ENCODE measurements around the gene CDKN1C. TPM values are rescaled to one million over a fixed set of nuclear protein-coding genes. Genes with fewer than 3 reads are reported as not detected.

The CDKN1C gene
- total RNA-seq, 5 donors from 2014 or later (not counting 1 experiment from before 2014, with no cell fraction given), result 2.1 to 7.0 (median 5.3) TPM

- H3K36me3 Mint-ChIP-seq, result no peaks in the 10 kb centered on the region
- CTCF ChIA-PET, result interaction anchor here (0.9 to 2.4 kb wide), 3 partner anchors 36 to 396 kb away, joined by 4 to 10 read pairs (median 8); no protein-coding TSS in a partner anchor
- WGBS (ENCODE audit: insufficient coverage), result 3% methylated on average over 86 of the region's 113 CpGs
Measured at GRCh38 chr11:2928605-2929530, 43.3 kb upstream of the CDKN1C start, which contains the start of gene PHLDA2. TSS of gene PHLDA2 (minus strand) at chr11:2929420. CDS start at chr11:2929364, 56 bp downstream.

GRCh38 chr11:2927851-2928604, 42.5 kb upstream of the CDKN1C start:
- no peak overlapping the region for H3K27ac ChIP-seq (ENCODE audit: low read length)
- no peaks in the 10 kb centered on the region for H3K9me3 Mint-ChIP-seq
- H3K27me3 ChIP-seq (replicated peaks in 1 of 2; ENCODE audit: control insufficient read depth in 2 of 2, extremely low read depth in 1 of 2, insufficient read depth in 2 of 2, low read length in 1 of 2), result peaks cover 0 to 55% of the 10 kb centered on the region in 2 experiments
- H3K4me1 ChIP-seq (ENCODE audit: control insufficient read depth in 1 of 2, extremely low read depth in 1 of 2, insufficient read depth in 2 of 2, low read length in 2 of 2), result peaks cover 8 to 38% of the 10 kb centered on the region in 2 experiments
- POLR2A ChIA-PET, result no interaction called here
- DNase-seq (no peak), ATAC-seq (replicated peaks in 1 of 4) (no peak)
- no peaks in the 10 kb centered on the region for H3K36me3 ChIP-seq (ENCODE audit: control insufficient read depth in 2 of 2, extremely low read depth in 1 of 2, insufficient read depth in 1 of 2, low read length in 1 of 2)
- no peaks in the 10 kb centered on the region for H3K9me3 ChIP-seq
- no peaks in the 10 kb centered on the region for H3K36me3 Mint-ChIP-seq
- H3K4me3 Mint-ChIP-seq, result peak overlapping the region; percentile 69 to 78 (median 71)
- H3K4me3 ChIP-seq (ENCODE audit: control insufficient read depth in 1 of 2, extremely low read depth in 1 of 2, low read length in 1 of 2), result peak overlapping the region; percentile 10 to 23
- H3K27ac Mint-ChIP-seq, result peak overlapping the region in 1 of 2 donors; percentile 23
- WGBS (ENCODE audit: insufficient coverage), result 11% methylated on average over 6 of the region's 25 CpGs
- peaks cover 7 to 20% of the 10 kb centered on the region in 2 donors for H3K27me3 Mint-ChIP-seq
- peaks cover 20 to 27% (median 24%) of the 10 kb centered on the region in 3 donors for H3K4me1 Mint-ChIP-seq
- CTCF ChIA-PET, result interaction anchor here in 1 of 2 donors (2.4 kb wide), 1 partner anchor 395 kb away, joined by 10 read pairs; no protein-coding TSS in a partner anchor

More at GRCh38 chr11:2928605-2929530, 43.3 kb upstream of the CDKN1C start, which contains the start of gene PHLDA2:
- Histone ChIP-seq H3K27me3 (replicated peaks in 1 of 2; ENCODE audit: control insufficient read depth in 2 of 2, extremely low read depth in 1 of 2, insufficient read depth in 2 of 2, low read length in 1 of 2) (peaks cover 0 to 55% of the 10 kb centered on the region in 2 experiments), H3K4me3 (ENCODE audit: control insufficient read depth in 1 of 2, extremely low read depth in 1 of 2, low read length in 1 of 2) (peak within 1 kb of the TSS; percentile 57 to 62), H3K27ac (ENCODE audit: low read length) (no peak within 1 kb of the TSS), H3K4me1 (ENCODE audit: control insufficient read depth in 1 of 2, extremely low read depth in 1 of 2, insufficient read depth in 2 of 2, low read length in 2 of 2) (peaks cover 8 to 46% of the 10 kb centered on the region in 2 experiments), H3K9me3 (no peaks in the 10 kb centered on the region), H3K36me3 (ENCODE audit: control insufficient read depth in 2 of 2, extremely low read depth in 1 of 2, insufficient read depth in 1 of 2, low read length in 1 of 2) (no peaks in the 10 kb centered on the region)
- Mint-ChIP-seq H3K9me3 (no peaks in the 10 kb centered on the region), H3K4me3 (peak within 1 kb of the TSS; percentile 78 to 81 (median 80)), H3K4me1 (peaks cover 20 to 33% (median 24%) of the 10 kb centered on the region in 3 donors), H3K27me3 (peaks cover 7 to 20% of the 10 kb centered on the region in 2 donors), H3K27ac (no peak within 1 kb of the TSS)
- POLR2A ChIA-PET, result interaction anchor here in 1 of 2 donors (0.6 kb wide), 2 partner anchors 27 to 87 kb away, joined by 3 to 4 read pairs; no protein-coding TSS in a partner anchor
- DNase-seq (peak in 34 of 35 experiments; percentile 25 to 77 (median 51)), ATAC-seq (replicated peaks in 1 of 4) (peak; percentile 48 to 74 (median 66))

DNA sequence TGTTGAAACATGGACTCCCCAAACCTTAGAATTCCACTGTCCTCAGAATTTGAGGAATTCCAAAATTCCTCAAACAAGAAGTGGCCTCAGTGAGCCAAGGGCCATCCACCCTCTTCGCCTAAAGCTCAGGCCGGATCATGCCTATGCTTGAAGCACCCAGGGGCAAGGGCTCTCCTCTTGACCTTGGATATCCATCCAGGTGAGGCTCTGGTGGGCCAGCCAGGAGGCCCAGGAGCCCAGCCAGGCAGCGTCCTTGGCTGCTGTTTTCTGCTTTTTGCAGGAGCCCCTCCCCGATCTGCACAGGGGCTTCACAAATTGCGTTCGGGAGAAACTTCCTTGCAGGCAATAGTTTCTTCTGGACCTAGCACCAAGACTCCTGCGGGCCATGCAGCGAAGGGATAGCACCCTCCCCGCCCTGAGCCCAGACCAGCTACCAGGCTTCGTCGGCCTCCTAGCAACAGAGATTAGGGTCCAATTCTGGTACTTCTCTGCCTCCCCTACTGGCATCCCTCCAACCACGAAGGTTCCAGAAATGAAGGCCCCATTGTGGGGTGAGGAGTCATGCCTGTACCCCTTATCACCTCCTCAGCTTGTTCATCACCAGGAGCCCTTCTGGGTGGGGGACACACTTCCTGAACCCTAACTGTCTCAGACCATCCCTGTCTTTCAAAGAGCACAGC, 41.7 kb upstream of the CDKN1C start:
- H3K4me1 Mint-ChIP-seq, result peaks cover 20 to 21% (median 21%) of the 10 kb centered on the region in 3 donors
- ChIA-PET POLR2A (interaction anchor here in 1 of 2 donors (0.6 kb wide), 1 partner anchor 364 kb away, joined by 3 read pairs; no protein-coding TSS in a partner anchor), CTCF (no interaction called here)

GRCh38 chr11:2926611-2927051, 41.1 kb upstream of the CDKN1C start:
- CTCF ChIA-PET, result no interaction called here
- Histone ChIP-seq H3K4me1 (ENCODE audit: control insufficient read depth in 1 of 2, extremely low read depth in 1 of 2, insufficient read depth in 2 of 2, low read length in 2 of 2) (peaks cover 8 to 30% of the 10 kb centered on the region in 2 experiments), H3K27ac (ENCODE audit: low read length) (no peak overlapping the region), H3K9me3 (no peaks in the 10 kb centered on the region), H3K4me3 (ENCODE audit: control insufficient read depth in 1 of 2, extremely low read depth in 1 of 2, low read length in 1 of 2) (no peak overlapping the region), H3K27me3 (replicated peaks in 1 of 2; ENCODE audit: control insufficient read depth in 2 of 2, extremely low read depth in 1 of 2, insufficient read depth in 2 of 2, low read length in 1 of 2) (peaks cover 0 to 49% of the 10 kb centered on the region in 2 experiments), H3K36me3 (ENCODE audit: control insufficient read depth in 2 of 2, extremely low read depth in 1 of 2, insufficient read depth in 1 of 2, low read length in 1 of 2) (no peaks in the 10 kb centered on the region)
- DNase-seq, result no peak
- H3K9me3 Mint-ChIP-seq, result no peaks in the 10 kb centered on the region
- POLR2A ChIA-PET, result interaction anchor here in 1 of 2 donors (0.6 kb wide), 1 partner anchor 363 kb away, joined by 3 read pairs; no protein-coding TSS in a partner anchor
- no peak overlapping the region for H3K4me3 Mint-ChIP-seq
- H3K27me3 Mint-ChIP-seq, result peaks cover 7 to 20% of the 10 kb centered on the region in 2 donors
- no peaks in the 10 kb centered on the region for H3K36me3 Mint-ChIP-seq
- H3K27ac Mint-ChIP-seq, result no peak overlapping the region
- WGBS (ENCODE audit: insufficient coverage), result 95% methylated on average over 9 of the region's 11 CpGs
- peaks cover 20 to 21% (median 21%) of the 10 kb centered on the region in 3 donors for H3K4me1 Mint-ChIP-seq
- ATAC-seq (replicated peaks in 1 of 4), result no peak

More for the DNA sequence above, 41.7 kb upstream of the CDKN1C start:
- no peaks in the 10 kb centered on the region for H3K9me3 Mint-ChIP-seq
- H3K36me3 ChIP-seq (ENCODE audit: control insufficient read depth in 2 of 2, extremely low read depth in 1 of 2, insufficient read depth in 1 of 2, low read length in 1 of 2), result no peaks in the 10 kb centered on the region
- H3K9me3 ChIP-seq, result no peaks in the 10 kb centered on the region
- no peaks in the 10 kb centered on the region for H3K36me3 Mint-ChIP-seq
- peak overlapping the region in 1 of 2 donors; percentile 23 for H3K27ac Mint-ChIP-seq
- peak overlapping the region in 2 of 3 donors; percentile 71 to 78 for H3K4me3 Mint-ChIP-seq
- H3K27me3 ChIP-seq (replicated peaks in 1 of 2; ENCODE audit: control insufficient read depth in 2 of 2, extremely low read depth in 1 of 2, insufficient read depth in 2 of 2, low read length in 1 of 2), result peaks cover 0 to 55% of the 10 kb centered on the region in 2 experiments
- no peak overlapping the region for H3K27ac ChIP-seq (ENCODE audit: low read length)
- peaks cover 7 to 20% of the 10 kb centered on the region in 2 donors for H3K27me3 Mint-ChIP-seq
- no peak overlapping the region for H3K4me3 ChIP-seq (ENCODE audit: control insufficient read depth in 1 of 2, extremely low read depth in 1 of 2, low read length in 1 of 2)
- DNase-seq, result no peak
- H3K4me1 ChIP-seq (ENCODE audit: control insufficient read depth in 1 of 2, extremely low read depth in 1 of 2, insufficient read depth in 2 of 2, low read length in 2 of 2), result peaks cover 8 to 31% of the 10 kb centered on the region in 2 experiments
- WGBS (ENCODE audit: insufficient coverage), result 98% methylated on average over 6 of the region's 12 CpGs
- no peak for ATAC-seq (replicated peaks in 1 of 4)

DNA sequence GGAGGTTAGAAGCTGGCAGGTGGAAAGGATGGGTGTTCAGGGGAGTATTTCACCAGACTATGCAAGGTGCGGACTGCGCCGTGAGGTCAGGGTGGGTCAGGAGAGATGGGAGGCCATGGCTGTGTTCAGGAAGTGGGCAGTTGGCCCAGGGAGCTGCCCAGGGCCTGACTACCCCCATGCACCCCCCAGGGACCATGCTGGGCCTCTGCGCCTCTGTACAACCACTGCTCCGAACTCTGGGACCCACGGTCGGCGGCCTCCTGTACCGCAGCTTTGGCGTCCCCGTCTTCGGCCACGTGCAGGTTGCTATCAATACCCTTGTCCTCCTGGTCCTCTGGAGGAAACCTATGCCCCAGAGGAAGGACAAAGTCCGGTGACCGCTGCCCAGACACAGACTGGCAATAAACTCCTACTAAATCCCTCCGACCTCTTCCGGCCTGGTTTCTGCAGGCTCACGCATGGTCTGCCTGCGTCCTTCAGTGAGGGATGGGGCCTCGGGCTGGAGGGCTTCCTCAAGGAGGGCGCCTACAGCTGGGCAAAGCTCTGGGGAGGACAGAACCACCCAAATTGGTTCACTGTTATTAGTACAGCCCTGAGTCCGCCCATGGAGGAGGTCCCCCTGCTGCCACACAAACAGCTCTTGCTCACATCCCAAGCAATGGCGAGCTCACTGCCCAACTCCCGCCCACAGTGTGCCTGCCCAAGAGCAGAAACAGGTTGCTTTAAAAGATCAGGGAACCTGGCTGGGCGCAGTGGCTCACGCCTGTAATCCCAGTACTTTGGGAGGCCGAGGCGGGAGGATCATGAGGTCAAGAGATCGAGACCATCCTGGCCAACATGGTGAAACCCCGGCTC, 39.5 kb upstream of the CDKN1C start:
- Mint-ChIP-seq H3K4me3 (no peak overlapping the region), H3K36me3 (no peaks in the 10 kb centered on the region), H3K4me1 (peaks cover 14 to 16% (median 16%) of the 10 kb centered on the region in 3 donors), H3K9me3 (no peaks in the 10 kb centered on the region), H3K27ac (no peak overlapping the region), H3K27me3 (peaks cover 4 to 17% of the 10 kb centered on the region in 2 donors)
- peaks cover 0 to 33% of the 10 kb centered on the region in 2 experiments for H3K27me3 ChIP-seq (replicated peaks in 1 of 2; ENCODE audit: control insufficient read depth in 2 of 2, extremely low read depth in 1 of 2, insufficient read depth in 2 of 2, low read length in 1 of 2)
- no peak overlapping the region for H3K27ac ChIP-seq (ENCODE audit: low read length)
- no peak for DNase-seq
- no peaks in the 10 kb centered on the region for H3K9me3 ChIP-seq
- WGBS (ENCODE audit: insufficient coverage), result 94% methylated on average over 24 of the region's 30 CpGs
- no peak for ATAC-seq (replicated peaks in 1 of 4)
- ChIA-PET CTCF (interaction anchor here in 1 of 2 donors (0.5 kb wide), 1 partner anchor 186 kb away, joined by 3 read pairs; no protein-coding TSS in a partner anchor), POLR2A (no interaction called here)
- peaks cover 7 to 21% of the 10 kb centered on the region in 2 experiments for H3K4me1 ChIP-seq (ENCODE audit: control insufficient read depth in 1 of 2, extremely low read depth in 1 of 2, insufficient read depth in 2 of 2, low read length in 2 of 2)
- no peak overlapping the region for H3K4me3 ChIP-seq (ENCODE audit: control insufficient read depth in 1 of 2, extremely low read depth in 1 of 2, low read length in 1 of 2)
- H3K36me3 ChIP-seq (ENCODE audit: control insufficient read depth in 2 of 2, extremely low read depth in 1 of 2, insufficient read depth in 1 of 2, low read length in 1 of 2), result no peaks in the 10 kb centered on the region
